ENCODE measurements around the gene UBALD1.

GRCh38 chr16:4641895-4642294, 27.2 kb upstream of the UBALD1 start:
- TF ChIP-seq EZH2 (optimal IDR thresholded peaks at IDR 0.05; ENCODE audit: low read depth, low read length): no peak
- no peak for TF ChIP-seq CTCF (IDR thresholded peaks at IDR 0.05; ENCODE audit: low read length)
- TF ChIP-seq EZH2phosphoT487 (IDR thresholded peaks at IDR 0.05; ENCODE audit: low read length): no peak
